GM04504 (cell line): ENCODE data around the gene TMEM248.
"Not testable (repeated sequence)": the region's sequence is repeated elsewhere in the genome, so short reads cannot be mapped to it uniquely, and the experiment has no call there.

Experiments
- DNase-seq: peaks from one replicate; pipeline ENCODE4 v3.0.0-alpha.2; 2012; ENCODE audit warnings: low read depth

The TMEM248 gene

GRCh38 chr7:66950763-66951162, 29.7 kb downstream of the TMEM248 start:
- DNase-seq, result no peak

GRCh38 chr7:66952343-66953043, 31.5 kb downstream of the TMEM248 start:
- peak; percentile 22 for DNase-seq

- DNase-seq, result no peak
These were observed 32.0 kb downstream of the TMEM248 start for GRCh38 chr7:66953044-66953427.

- DNase-seq, result no peak
These were observed 36.7 kb downstream of the TMEM248 start for GRCh38 chr7:66957595-66958290.

- no peak for DNase-seq
These were observed 37.7 kb downstream of the TMEM248 start for GRCh38 chr7:66958538-66959350.

GRCh38 chr7:66960192-66960591, 39.2 kb downstream of the TMEM248 start:
- no peak for DNase-seq

- DNase-seq, result no peak
These were observed 40.1 kb downstream of the TMEM248 start for GRCh38 chr7:66961096-66961495.

GRCh38 chr7:66964411-66964810, 43.4 kb downstream of the TMEM248 start:
- no peak for DNase-seq

- no peak for DNase-seq
These were observed 46.0 kb downstream of the TMEM248 start for GRCh38 chr7:66967029-66967428.

GRCh38 chr7:66969001-66969400, 48.0 kb downstream of the TMEM248 start:
- DNase-seq, result not testable (repeated sequence)

- no peak for DNase-seq
These were observed 49.3 kb downstream of the TMEM248 start for GRCh38 chr7:66970310-66970709.

- no peak for DNase-seq
These were observed 54.1 kb downstream of the TMEM248 start for GRCh38 chr7:66974986-66975590.

GRCh38 chr7:66978312-66978711, 57.3 kb downstream of the TMEM248 start:
- not testable (repeated sequence) for DNase-seq

GRCh38 chr7:66979013-66979412, 58.0 kb downstream of the TMEM248 start:
- DNase-seq, result not testable (repeated sequence)

GRCh38 chr7:66980336-66980735, 59.3 kb downstream of the TMEM248 start:
- not testable (repeated sequence) for DNase-seq

GRCh38 chr7:66989552-66989951, 68.5 kb downstream of the TMEM248 start:
- DNase-seq, result not testable (repeated sequence)

- DNase-seq, result not testable (repeated sequence)
These were observed 73.0 kb downstream of the TMEM248 start for GRCh38 chr7:66994051-66994450.

GRCh38 chr7:66994691-66995049, 73.6 kb downstream of the TMEM248 start:
- DNase-seq, result peak; percentile 61

GRCh38 chr7:66995050-66995776, 74.2 kb downstream of the TMEM248 start, which contains the start of gene SBDS:
TSS of gene SBDS (minus strand) at chr7:66995586. CDS start at chr7:66995417, 169 bp downstream.
- peak; percentile 97 for DNase-seq

GRCh38 chr7:66996444-66997191, 75.6 kb downstream of the TMEM248 start, which contains the start of gene TYW1:
TSS of gene TYW1 (plus strand) at chr7:66996833. CDS start at chr7:66996979, 146 bp downstream.
- peak; percentile 96 for DNase-seq
